HG03066 (cell line): Measurements from ENCODE around the gene GNPTAB.

Source experiments
- ATAC-seq: cut with Tn5 transposase; IDR thresholded peaks from one replicate; pipeline ENCODE4 v1.9.1; 2021; ENCODE audit warnings: low read depth; ENCODE audit not compliant: unreplicated experiment

GNPTAB gene

DNA sequence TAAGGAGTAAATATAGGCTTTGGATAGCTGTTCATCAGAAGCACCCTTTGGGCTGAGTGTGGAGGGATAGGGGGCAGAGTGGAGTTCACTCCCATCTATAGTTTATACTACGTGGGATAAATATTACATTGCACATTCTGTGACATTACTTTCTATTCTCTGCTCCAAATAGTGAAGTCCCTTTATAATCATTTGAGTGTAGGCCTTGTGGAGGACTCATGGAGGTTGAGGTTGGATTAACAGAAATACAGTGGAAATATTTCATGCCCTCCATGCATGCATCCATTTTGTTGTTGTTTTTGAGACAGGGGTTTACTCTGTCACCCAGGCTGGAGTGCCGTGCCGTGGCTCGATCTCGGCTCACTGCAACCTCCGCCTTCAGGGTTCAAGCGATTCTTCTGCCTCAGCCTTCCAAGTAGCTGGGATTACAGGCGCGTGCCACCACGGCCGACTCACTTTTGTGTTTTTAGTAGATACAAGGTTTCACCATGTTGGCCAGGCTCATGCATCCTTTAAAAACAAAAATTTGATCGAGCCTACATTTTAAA, 131.9 kb downstream of the GNPTAB start:
- no peak for ATAC-seq

- ATAC-seq, result peak; percentile 31
Measured at GRCh38 chr12:101697930-101698799, 132.6 kb downstream of the GNPTAB start.

DNA sequence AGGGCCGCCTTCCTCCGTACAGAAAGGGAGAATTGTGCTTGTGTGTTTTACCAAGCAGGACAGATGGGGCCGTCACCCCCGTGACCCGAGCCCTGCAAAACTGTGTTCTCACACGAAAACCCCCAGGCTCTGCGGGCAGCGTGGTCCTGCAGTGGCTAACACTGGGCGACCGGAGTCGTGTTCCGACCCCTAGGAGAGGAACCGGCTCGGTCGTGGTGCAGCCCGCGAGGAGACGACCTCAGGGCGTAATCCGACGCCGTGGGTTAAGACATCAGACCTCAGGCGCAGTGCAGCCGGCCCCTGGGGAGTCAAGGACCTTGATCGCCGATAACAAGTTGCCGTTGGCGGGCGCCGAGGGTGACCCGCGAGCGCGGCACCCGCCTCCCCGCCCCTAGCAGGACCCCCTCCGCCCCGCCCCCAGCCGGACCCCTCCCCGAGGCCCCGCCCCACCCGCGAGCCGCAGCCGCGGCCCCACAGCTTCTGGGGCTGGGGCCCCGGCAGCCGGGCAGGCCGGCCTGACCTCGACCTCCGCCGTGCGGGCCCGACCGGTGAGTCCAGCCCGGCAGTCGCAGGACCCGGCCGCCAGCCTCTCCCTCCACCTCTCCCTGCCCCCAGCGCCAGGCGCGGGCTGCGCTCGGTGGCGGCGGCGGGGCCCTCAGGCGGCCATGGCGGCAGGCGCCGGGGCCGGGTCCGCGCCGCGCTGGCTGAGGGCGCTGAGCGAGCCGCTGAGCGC, 133.4 kb downstream of the GNPTAB start, which contains the start of gene CHPT1:
CHPT1 (plus strand) TSS at position 444 of the 733 bp plus-strand sequence; CDS start at position 666, 222 bp downstream.
- peak; percentile 57 for ATAC-seq

- peak; percentile 36 for ATAC-seq
Measured at GRCh38 chr12:101696251-101697196, 134.2 kb downstream of the GNPTAB start.

GRCh38 chr12:101695706-101696105, 135.1 kb downstream of the GNPTAB start:
- no peak for ATAC-seq
